Dermis microvascular lymphatic vessel endothelial cell (primary cell): ENCODE measurements around the gene MPPED1. TPM values are rescaled to one million over a fixed set of nuclear protein-coding genes. Genes with fewer than 3 reads are reported as not detected.

Experiments used
- DNase-seq, 2 donors: peaks; one replicate each; pipeline versions ENCODE4 v3.0.0 to v3.0.0-alpha.2; 2010; ENCODE audit warnings: low read depth in 2 of 2
- total RNA-seq: library from RNA; depleted of rRNA; stranded (reverse); fragments of >200 nt; gene quantifications from 2 replicates; pipeline ENCODE4 v1.2.1, GENCODE V29; 2014

MPPED1 gene
- total RNA-seq, 1 donor from 2014 or later = not detected

GRCh38 chr22:43409800-43410199 lies 2.0 kb upstream of the MPPED1 start:
- no peak for DNase-seq

DNA sequence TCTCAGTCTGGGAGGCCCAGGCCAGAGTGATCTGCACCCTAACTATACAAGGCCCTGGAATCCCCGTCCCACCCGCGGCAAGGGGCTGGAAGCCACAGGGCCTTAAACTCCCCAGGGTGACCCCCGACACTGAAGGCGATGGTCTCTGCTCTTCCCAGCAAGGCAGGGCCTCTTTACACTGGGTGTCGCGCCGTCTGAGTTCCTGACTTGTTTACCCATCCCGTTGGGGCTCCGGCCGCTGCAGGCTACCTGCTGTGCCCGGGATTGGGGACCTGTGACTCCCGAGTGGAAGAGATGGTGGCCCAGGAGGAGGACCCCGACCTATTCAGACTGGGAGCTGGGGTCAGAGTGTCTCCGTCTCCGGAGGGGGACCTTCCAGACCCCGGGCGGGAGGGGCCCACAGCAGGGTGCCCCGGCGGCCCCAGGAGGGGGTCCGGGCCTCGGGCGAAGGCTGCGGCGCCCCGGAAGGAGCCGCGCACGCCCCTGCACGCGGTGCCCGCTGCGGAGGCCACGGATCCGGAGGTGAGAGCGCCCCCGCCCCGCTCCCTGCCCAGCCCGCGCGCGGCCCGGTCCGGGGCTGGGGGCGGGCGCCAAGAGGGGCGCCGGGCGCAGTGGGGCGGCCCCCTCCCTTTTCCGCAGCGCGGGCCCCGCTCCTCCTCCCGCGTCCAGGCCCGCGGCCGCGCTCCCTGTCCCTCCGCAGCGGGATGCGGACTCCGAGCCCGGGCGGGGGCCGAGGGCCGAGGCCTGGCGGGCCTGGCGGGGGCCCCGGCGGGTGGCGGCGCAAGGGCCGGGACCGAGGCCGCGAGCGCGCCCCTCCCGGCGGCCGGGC lies 560 bp upstream of the MPPED1 start:
- no peak for DNase-seq

DNA sequence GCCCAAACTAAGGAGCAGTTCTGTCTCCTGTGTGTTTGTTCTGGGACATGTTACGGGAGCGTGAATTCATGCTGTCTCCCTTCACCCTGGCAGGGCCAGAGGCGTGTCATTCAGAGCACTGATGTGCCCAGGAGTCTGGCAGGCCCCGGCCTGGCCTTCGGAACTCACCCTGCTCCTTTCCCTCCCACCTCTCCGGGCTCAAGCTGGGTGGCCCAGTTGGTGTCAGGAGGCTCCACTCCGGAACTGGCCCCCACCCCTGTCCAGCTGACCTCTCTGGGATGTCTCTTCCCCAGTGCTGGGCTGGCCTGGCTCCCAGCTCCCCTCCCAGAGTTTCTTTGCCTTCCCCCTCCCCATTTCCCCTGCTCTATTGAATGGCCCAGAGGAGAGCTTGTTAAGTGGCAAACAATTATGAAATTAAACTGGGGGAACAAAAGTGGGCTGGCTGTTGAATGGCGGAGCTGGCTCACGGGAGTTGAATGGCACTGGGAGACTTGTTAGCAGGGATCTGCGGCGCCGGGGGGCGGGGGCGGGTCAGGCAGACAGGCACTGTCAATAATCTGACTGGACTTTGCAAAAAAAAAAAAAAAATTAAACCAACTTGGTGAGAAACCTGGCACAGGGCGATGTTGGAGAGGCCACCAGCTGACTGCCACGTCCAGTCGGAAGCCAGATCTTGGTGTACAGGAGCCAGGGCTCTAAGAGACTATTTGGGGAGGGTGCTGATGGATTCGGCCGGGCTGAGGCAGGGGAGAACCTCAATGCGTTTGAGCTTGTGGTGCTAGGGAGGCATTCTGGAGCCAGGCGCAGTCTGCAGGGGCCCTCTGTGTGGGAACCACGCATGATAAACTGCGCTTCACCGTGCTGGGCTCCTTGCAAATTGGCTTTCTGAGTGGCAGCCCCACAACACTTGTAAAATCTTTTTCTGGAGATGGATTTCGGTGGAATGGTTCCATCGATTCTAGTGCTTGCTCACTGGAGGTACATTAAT lies 1.3 kb downstream of the MPPED1 start:
- DNase-seq = no peak

- DNase-seq = no peak
Measured at GRCh38 chr22:43413826-43414225, 2.0 kb downstream of the MPPED1 start.

GRCh38 chr22:43415681-43416080 lies 3.9 kb downstream of the MPPED1 start:
- DNase-seq = no peak

DNA sequence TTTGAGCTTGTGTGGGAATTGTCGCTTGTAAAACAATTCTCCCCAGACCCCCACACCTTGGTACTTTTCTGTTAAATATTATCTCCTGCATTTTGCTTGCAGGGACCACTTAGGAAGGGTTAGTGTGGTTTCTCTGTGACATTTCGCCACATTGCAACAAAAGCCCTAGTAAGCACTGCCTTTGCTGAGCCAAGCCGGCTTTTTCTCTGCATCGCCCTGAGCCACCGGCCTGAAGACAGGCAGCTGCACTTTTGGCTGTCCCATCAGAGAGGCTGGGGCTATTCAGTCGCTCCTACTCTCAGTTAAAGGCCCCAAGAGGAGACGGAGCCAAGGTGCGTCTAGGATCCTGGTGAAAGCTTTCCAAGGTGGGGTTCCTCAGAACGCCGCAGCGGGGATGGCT lies 5.7 kb downstream of the MPPED1 start:
- DNase-seq = no peak

DNA sequence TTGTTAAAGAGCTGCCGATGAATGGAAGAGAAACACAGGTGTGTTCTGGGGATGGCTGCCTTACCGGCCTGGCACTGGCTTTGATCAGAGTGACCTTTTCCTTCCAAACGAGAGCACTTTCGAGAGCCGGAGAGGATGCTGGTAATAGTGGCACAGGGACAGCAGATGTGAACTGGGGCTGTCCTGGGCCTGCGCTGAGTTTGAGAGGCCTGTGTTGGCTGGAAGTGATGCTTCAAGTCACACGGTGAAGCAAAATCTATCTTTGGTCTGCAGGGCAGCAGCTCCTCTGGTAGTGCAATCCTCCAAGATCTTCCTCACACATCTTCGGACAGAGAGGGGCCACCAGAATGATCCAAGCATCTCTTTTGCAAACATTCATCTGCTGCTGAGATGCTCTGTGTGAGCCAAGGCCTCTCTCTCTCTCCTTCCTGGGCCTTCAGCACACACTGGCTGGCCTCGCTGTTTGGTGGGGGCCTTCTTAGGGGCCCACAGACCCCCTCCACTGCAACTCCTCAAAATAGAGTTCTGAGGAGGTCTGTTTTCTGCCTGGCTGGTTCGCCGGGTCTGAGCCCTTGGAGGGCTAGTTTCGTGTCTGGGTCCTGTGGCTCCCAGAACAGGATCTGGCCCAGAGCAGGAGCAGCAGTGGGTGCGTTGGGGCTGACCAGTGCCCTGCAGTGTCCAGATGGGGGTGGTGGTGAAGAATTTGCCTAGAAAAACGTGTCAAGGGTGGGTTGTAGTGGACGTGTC lies 6.4 kb downstream of the MPPED1 start:
- no peak for DNase-seq

GRCh38 chr22:43419371-43420080 lies 7.7 kb downstream of the MPPED1 start:
- DNase-seq = no peak

GRCh38 chr22:43421046-43421665 lies 9.3 kb downstream of the MPPED1 start:
- no peak for DNase-seq

- no peak for DNase-seq
Measured at GRCh38 chr22:43421914-43422615, 10.3 kb downstream of the MPPED1 start.

DNA sequence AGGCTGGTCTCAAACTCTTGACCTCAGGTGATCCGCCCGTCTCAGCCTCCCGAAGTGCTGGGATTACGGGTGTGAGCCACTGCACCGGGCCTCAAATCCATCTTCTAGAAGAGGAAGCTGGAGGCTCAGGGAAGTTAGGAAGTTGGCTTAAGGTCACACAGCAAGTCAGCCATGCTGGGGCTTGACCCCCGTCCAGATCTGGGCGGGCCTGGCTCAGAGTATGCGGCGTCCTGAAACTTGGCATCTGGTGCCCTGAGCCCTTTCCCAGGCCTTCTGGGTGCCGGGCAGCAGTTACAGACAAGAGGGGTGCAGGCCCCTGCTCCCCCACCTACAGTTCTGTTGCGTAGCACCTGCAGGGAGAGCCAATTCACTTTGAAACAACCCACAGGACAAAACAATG lies 11.2 kb downstream of the MPPED1 start:
- no peak for DNase-seq

DNA sequence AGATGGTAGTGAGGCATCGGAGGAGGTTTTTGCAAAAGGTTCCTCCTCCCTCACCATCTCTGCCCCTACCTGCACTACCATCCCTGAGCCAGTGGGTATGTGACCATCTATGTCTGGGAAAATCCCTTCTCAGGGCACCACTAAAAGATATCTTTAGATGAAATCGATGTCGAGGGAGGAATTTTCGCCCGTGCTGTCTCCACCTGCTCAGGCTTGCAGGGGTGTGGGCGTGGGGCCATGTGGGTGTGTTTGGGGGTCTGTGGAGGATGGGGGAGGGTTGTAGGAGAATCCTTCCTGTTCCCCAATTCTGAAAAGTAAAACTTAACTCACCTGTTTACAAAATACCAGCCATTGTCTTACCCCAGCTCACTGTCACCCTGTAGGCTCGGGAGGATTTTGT lies 12.4 kb downstream of the MPPED1 start:
- DNase-seq = no peak

DNA sequence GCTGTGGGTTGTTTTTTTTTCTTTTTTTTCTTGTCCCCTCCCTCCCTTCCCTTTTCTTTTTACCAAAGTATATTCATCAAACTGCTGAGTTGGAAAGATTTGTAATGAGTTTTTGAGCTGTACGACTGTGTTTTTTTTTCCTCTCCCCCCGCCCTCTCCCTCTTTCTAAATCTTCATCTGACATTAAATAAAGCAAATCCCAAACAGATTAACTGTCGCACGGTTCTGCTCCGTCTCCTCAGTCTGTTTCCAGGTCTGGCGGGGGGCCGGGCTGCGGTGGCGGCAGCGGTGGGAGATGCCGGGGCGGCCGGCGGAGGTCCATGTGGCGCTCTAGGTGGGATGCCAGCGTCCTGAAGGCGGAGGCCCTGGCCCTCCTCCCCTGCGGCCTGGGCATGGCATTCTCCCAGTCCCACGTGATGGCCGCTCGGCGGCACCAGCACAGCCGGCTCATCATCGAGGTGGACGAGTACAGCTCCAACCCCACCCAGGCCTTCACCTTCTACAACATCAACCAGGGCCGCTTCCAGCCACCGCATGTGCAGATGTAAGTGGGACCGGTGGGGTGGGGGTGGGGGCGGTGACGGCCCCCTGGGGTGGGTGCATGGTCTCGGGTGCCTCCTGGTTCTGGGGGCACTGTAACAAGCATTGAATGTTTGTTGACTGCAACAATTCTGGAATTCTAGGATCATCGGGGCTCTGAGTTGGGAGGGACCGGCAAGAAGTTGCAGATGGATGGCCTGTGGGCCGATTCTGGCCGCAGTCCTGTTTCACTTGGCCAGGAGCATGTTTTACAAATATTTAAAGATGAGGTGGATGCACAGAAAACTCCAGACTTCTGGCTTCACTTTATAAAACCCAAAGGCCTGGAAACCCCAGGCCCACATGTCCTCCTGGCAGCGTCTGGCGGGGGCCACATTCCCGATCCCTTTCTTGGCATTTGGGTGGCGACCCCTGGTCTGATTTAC lies 13.1 kb downstream of the MPPED1 start:
- DNase-seq = no peak

DNA sequence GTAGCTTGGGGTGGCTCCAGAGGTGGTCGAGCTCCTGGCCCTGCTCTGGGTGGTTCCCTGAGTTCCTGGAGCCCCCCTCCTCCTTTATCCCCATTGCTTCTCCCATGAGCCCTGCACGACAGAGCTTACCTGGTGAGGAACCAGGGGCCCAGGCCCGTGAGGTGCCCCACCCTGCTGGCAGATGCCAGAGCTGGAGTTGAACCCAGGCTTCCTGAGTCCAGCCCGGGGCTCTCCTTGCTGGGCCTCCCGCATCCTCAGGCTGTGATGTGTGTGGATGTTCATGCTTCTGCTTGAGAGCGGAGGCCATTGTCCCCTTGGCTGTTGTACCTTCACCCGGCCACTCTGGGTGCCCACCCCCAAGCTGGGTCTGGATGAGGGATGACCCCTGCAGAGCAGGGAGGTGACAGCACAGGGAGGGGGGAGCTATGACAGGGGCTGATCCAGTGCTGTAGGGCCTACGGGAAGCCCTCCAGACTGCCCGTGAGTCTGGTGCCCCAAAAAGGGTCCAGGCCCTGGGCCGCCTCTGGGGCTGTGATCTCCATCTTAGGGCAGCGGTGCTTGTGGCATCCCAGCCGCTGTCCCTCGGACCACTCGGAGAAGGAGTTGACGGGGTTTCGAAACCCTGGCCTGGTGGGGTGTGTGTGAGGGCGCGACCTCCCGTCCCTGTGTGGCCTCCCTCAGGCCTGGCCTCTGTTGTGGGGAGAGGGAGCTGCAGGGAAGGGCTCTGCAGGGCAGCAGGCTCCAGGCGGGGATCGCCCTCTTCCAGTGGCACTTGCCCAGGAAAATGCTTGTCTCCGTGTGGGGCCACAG lies 14.4 kb downstream of the MPPED1 start:
- DNase-seq = no peak

GRCh38 chr22:43426816-43427215 lies 15.0 kb downstream of the MPPED1 start:
- DNase-seq = no peak

GRCh38 chr22:43427296-43428004 lies 15.6 kb downstream of the MPPED1 start:
- DNase-seq = no peak

DNA sequence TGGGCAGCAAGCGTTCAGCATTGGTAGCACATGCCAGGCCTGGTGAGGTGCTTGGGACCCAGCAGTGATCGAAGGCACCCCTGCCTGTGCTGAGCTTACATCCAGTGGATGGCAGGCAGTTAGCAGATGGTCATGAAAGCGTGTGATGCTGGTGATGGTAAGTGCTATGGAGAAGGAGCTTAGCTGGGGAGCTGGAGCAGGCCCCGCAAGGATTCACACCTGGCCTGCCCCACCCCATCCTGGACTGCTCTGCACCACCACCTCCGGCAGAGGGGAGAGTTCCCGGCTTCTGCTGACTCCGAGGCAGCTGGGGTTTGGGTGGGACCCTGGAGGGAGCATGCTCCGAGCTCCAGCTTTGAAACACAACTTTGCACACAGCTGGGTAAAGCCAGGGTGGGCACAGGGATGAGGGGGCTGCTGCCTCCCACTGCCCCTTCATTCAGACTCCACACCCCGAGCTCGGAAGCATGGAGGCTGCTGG lies 16.2 kb downstream of the MPPED1 start:
- DNase-seq = no peak
